ENCODE data around the gene NOS1AP.

The NOS1AP gene

DNA sequence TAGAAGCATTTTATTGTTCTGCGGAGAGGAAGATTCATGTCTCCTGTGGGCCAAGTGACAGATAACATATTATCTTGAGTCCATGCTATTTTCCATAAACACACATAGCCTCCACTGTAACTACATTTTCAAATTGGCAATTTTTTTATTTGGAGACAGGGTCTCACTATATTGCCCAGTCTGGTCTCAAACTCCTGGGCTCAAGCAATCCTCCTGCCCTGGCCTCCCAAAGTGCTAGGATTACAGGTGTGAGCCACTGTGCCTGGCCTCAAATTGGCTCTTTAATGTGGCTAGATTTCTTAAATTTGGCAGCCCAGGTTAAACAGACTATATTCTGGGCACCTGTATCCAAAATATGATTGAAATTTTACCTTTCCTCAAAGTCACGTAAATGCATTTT is 13.8 kb downstream of the NOS1AP start (continued):
- TF ChIP-seq, protein P1, sequence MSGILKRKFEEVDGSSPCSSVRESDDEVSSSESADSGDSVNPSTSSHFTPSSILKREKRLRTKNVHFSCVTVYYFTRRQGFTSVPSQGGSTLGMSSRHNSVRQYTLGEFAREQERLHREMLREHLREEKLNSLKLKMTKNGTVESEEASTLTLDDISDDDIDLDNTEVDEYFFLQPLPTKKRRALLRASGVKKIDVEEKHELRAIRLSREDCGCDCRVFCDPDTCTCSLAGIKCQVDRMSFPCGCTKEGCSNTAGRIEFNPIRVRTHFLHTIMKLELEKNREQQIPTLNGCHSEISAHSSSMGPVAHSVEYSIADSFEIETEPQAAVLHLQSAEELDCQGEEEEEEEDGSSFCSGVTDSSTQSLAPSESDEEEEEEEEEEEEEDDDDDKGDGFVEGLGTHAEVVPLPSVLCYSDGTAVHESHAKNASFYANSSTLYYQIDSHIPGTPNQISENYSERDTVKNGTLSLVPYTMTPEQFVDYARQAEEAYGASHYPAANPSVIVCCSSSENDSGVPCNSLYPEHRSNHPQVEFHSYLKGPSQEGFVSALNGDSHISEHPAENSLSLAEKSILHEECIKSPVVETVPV (CRISPR knock-in tag; IDR thresholded peaks at IDR 0.05), result no peak
- TF ChIP-seq PATZ1 (CRISPR knock-in tag; IDR thresholded peaks at IDR 0.05; ENCODE audit: borderline replicate concordance) (no peak), GLIS3 (CRISPR knock-in tag; IDR thresholded peaks at IDR 0.05) (no peak), PPARA (CRISPR knock-in tag; IDR thresholded peaks at IDR 0.05; ENCODE audit: borderline replicate concordance) (no peak), ARNTL (CRISPR knock-in tag; IDR thresholded peaks at IDR 0.05; ENCODE audit: borderline replicate concordance, low read depth) (no peak), ZFP3 (CRISPR knock-in tag; IDR thresholded peaks at IDR 0.05) (no peak), TOX (CRISPR knock-in tag; IDR thresholded peaks at IDR 0.05; ENCODE audit: borderline replicate concordance) (no peak), ESRRG (CRISPR knock-in tag; IDR thresholded peaks at IDR 0.05) (no peak), OSR1 (CRISPR knock-in tag; IDR thresholded peaks at IDR 0.05) (no peak)

DNA sequence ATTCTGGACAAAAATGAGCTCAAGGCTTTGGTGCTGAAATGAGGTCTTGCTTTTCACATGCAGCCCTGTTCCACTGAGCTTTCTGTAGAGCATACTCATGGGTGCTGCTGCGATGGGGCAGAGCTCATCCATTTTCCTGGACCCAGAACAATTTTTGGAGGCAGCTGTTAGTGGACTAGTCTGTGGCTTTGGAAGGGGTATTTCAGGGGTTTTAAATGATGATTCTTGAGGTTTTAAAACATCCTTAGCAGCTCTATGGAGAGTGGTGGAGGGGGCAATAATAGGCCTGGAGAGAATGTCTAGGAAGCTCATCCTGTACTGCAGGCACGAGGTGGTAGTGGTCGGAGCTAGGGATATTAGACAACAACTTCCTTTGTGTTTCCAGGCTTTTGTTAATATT is 16.5 kb downstream of the NOS1AP start:
- ATAC-seq, result no peak
- TF ChIP-seq CREB5 (CRISPR knock-in tag; IDR thresholded peaks at IDR 0.05; ENCODE audit: low read depth) (no peak), ZNF8 (CRISPR knock-in tag; IDR thresholded peaks at IDR 0.05) (no peak), ZFP30 (CRISPR knock-in tag; IDR thresholded peaks at IDR 0.05) (no peak), ZNF70 (CRISPR knock-in tag; IDR thresholded peaks at IDR 0.05) (no peak), ZFP3 (CRISPR knock-in tag; IDR thresholded peaks at IDR 0.05) (no peak)

- no peak for ATAC-seq
- no peak for TF ChIP-seq PPARA (CRISPR knock-in tag; IDR thresholded peaks at IDR 0.05; ENCODE audit: borderline replicate concordance)
- no peak for TF ChIP-seq GLIS3 (CRISPR knock-in tag; IDR thresholded peaks at IDR 0.05)
- no peak for TF ChIP-seq ISL1 (CRISPR knock-in tag; IDR thresholded peaks at IDR 0.05)
- no peak for TF ChIP-seq SNAI2 (CRISPR knock-in tag; IDR thresholded peaks at IDR 0.05)
- no peak for TF ChIP-seq ZC3H10 (CRISPR knock-in tag; IDR thresholded peaks at IDR 0.05)
- TF ChIP-seq CSDC2 (CRISPR knock-in tag; IDR thresholded peaks at IDR 0.05), result no peak
- TF ChIP-seq ARNTL (CRISPR knock-in tag; IDR thresholded peaks at IDR 0.05; ENCODE audit: borderline replicate concordance, low read depth), result no peak
- no peak for TF ChIP-seq TOX (CRISPR knock-in tag; IDR thresholded peaks at IDR 0.05; ENCODE audit: borderline replicate concordance)
- TF ChIP-seq, protein P1 (CRISPR knock-in tag; IDR thresholded peaks at IDR 0.05), result no peak
- TF ChIP-seq TCF4 (CRISPR knock-in tag; IDR thresholded peaks at IDR 0.05; ENCODE audit: borderline replicate concordance), result no peak
- TF ChIP-seq ZNF8 (CRISPR knock-in tag; IDR thresholded peaks at IDR 0.05), result no peak
- TF ChIP-seq ZNF565 (CRISPR knock-in tag; conservative IDR thresholded peaks at IDR 0.05; ENCODE audit: low read depth), result no peak
- TF ChIP-seq, protein P2, sequence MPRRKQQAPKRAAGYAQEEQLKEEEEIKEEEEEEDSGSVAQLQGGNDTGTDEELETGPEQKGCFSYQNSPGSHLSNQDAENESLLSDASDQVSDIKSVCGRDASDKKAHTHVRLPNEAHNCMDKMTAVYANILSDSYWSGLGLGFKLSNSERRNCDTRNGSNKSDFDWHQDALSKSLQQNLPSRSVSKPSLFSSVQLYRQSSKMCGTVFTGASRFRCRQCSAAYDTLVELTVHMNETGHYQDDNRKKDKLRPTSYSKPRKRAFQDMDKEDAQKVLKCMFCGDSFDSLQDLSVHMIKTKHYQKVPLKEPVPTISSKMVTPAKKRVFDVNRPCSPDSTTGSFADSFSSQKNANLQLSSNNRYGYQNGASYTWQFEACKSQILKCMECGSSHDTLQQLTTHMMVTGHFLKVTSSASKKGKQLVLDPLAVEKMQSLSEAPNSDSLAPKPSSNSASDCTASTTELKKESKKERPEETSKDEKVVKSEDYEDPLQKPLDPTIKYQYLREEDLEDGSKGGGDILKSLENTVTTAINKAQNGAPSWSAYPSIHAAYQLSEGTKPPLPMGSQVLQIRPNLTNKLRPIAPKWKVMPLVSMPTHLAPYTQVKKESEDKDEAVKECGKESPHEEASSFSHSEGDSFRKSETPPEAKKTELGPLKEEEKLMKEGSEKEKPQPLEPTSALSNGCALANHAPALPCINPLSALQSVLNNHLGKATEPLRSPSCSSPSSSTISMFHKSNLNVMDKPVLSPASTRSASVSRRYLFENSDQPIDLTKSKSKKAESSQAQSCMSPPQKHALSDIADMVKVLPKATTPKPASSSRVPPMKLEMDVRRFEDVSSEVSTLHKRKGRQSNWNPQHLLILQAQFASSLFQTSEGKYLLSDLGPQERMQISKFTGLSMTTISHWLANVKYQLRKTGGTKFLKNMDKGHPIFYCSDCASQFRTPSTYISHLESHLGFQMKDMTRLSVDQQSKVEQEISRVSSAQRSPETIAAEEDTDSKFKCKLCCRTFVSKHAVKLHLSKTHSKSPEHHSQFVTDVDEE (CRISPR knock-in tag; IDR thresholded peaks at IDR 0.05), result no peak
- TF ChIP-seq ZFP30 (CRISPR knock-in tag; IDR thresholded peaks at IDR 0.05), result no peak
- no peak for TF ChIP-seq CREB5 (CRISPR knock-in tag; IDR thresholded peaks at IDR 0.05; ENCODE audit: low read depth)
- no peak for TF ChIP-seq ZNF70 (CRISPR knock-in tag; IDR thresholded peaks at IDR 0.05)
- no peak for TF ChIP-seq ESRRG (CRISPR knock-in tag; IDR thresholded peaks at IDR 0.05)
- TF ChIP-seq RARB (CRISPR knock-in tag; IDR thresholded peaks at IDR 0.05), result no peak
Measured at GRCh38 chr1:162087111-162087510, 17.6 kb downstream of the NOS1AP start.

All from SK-N-SH treated with all-trans-retinoic acid at 6 μM for 48 hours (cell line).